Measurements from ENCODE around the gene PSMD2. TPM values are rescaled to one million over a fixed set of nuclear protein-coding genes. Genes with fewer than 3 reads are reported as not detected.

Gene PSMD2
- polyA plus RNA-seq, 3 donors, result 138 to 186 (median 167) TPM

- H4K20me1 ChIP-seq (ENCODE audit: insufficient read depth, low read length), result peaks cover 1% of the 10 kb centered on the region
- peaks cover 14% of the 10 kb centered on the region for H3K79me2 ChIP-seq (ENCODE audit: insufficient read depth, low read length)
- Mint-ChIP-seq H3K27me3 (ENCODE audit: low read depth in 3 of 3) (peaks cover 0 to 3% (median 0%) of the 10 kb centered on the region in 3 donors), H3K36me3 (peaks cover 8 to 11% of the 10 kb centered on the region in 2 donors), H3K4me1 (peaks cover 11% of the 10 kb centered on the region), H3K27ac (peak overlapping the region in 4 of 7 donors; percentile 6 to 96 (median 60)), H3K4me3 (peak overlapping the region; percentile 88 to 90), H3K9me3 (no peaks in the 10 kb centered on the region)
- H3K4me3 ChIP-seq (replicated peaks in 1 of 3; ENCODE audit: low read depth in 2 of 3, low read length in 3 of 3), result peak overlapping the region; percentile 85 to 88 (median 87)
- no peaks in the 10 kb centered on the region for H3K9me3 ChIP-seq (replicated peaks in 1 of 2; ENCODE audit: control insufficient read depth in 1 of 2, insufficient read depth in 1 of 2, low read length in 2 of 2)
- peak; percentile 87 for TF ChIP-seq CTCF (IDR thresholded peaks at IDR 0.05)
- under 1% methylated on average over 15 of the region's 20 CpGs for WGBS (ENCODE audit: insufficient coverage)
- peaks cover 15 to 24% of the 10 kb centered on the region in 2 donors for H3K4me1 ChIP-seq (ENCODE audit: control insufficient read depth in 1 of 2, insufficient read depth in 2 of 2, low read length in 2 of 2)
- H3K36me3 ChIP-seq (replicated peaks in 1 of 2; ENCODE audit: control insufficient read depth in 1 of 2, insufficient read depth in 2 of 2, low read length in 2 of 2), result peaks cover 4 to 9% of the 10 kb centered on the region in 2 donors
- no peaks in the 10 kb centered on the region for H3K27me3 ChIP-seq (ENCODE audit: control insufficient read depth in 2 of 2, insufficient read depth in 2 of 2, low read length in 2 of 2)
- intact Hi-C loops (cut with micrococcal nuclease), result loop anchor here in 1 of 2 donors (5.0 to 10.0 kb wide), 2 partner anchors 47 to 355 kb away; partner anchors contain the start of gene PSMD2
- H3K27ac ChIP-seq (ENCODE audit: low read depth in 1 of 2, low read length in 2 of 2), result peak overlapping the region in 1 of 2 donors; percentile 87
- H3K4me2 ChIP-seq (replicated peaks; ENCODE audit: extremely low read depth, low read length, poor library complexity, severe bottlenecking), result peak overlapping the region; percentile 93
- H3K9ac ChIP-seq (ENCODE audit: insufficient read depth, low read length, poor library complexity, severe bottlenecking), result peak overlapping the region; percentile 78
- DNase-seq, result peak; percentile 81 to 88 (median 83)
- peak overlapping the region; percentile 100 for H2AFZ ChIP-seq (ENCODE audit: insufficient read depth, low read depth, low read length, poor library complexity, severe bottlenecking)
These were observed 48.7 kb upstream of the PSMD2 start for GRCh38 chr3:184250167-184250828.

GRCh38 chr3:184255291-184256039 lies 43.6 kb upstream of the PSMD2 start:
- H3K4me1 Mint-ChIP-seq, result peaks cover 8% of the 10 kb centered on the region

More at GRCh38 chr3:184255291-184256039, 43.6 kb upstream of the PSMD2 start:
- H3K4me3 Mint-ChIP-seq, result no peak overlapping the region
- H3K36me3 ChIP-seq (replicated peaks in 1 of 2; ENCODE audit: control insufficient read depth in 1 of 2, insufficient read depth in 2 of 2, low read length in 2 of 2), result peaks cover 0 to 8% of the 10 kb centered on the region in 2 donors
- H3K9me3 Mint-ChIP-seq, result peaks cover 0 to 15% (median 8%) of the 10 kb centered on the region in 7 donors
- peaks cover 13% of the 10 kb centered on the region for H4K20me1 ChIP-seq (ENCODE audit: insufficient read depth, low read length)
- no peak overlapping the region for H3K4me2 ChIP-seq (replicated peaks; ENCODE audit: extremely low read depth, low read length, poor library complexity, severe bottlenecking)
- no peak overlapping the region for H3K27ac Mint-ChIP-seq
- no peak overlapping the region for H3K9ac ChIP-seq (ENCODE audit: insufficient read depth, low read length, poor library complexity, severe bottlenecking)
- H3K4me3 ChIP-seq (replicated peaks in 1 of 3; ENCODE audit: low read depth in 2 of 3, low read length in 3 of 3), result no peak overlapping the region
- H3K9me3 ChIP-seq (replicated peaks in 1 of 2; ENCODE audit: control insufficient read depth in 1 of 2, insufficient read depth in 1 of 2, low read length in 2 of 2), result peaks cover 0 to 4% of the 10 kb centered on the region in 2 donors
- intact Hi-C loops (cut with micrococcal nuclease), result loop anchor here in 1 of 2 donors (10.0 kb wide), 1 partner anchor 361 kb away; no protein-coding TSS in a partner anchor
- H3K36me3 Mint-ChIP-seq, result peaks cover 21 to 27% of the 10 kb centered on the region in 2 donors
- peaks cover 16 to 23% (median 21%) of the 10 kb centered on the region in 3 donors for H3K27me3 Mint-ChIP-seq (ENCODE audit: low read depth in 3 of 3)
- peaks cover 10 to 18% of the 10 kb centered on the region in 2 donors for H3K27me3 ChIP-seq (ENCODE audit: control insufficient read depth in 2 of 2, insufficient read depth in 2 of 2, low read length in 2 of 2)
- H3K4me1 ChIP-seq (ENCODE audit: control insufficient read depth in 1 of 2, insufficient read depth in 2 of 2, low read length in 2 of 2), result peaks cover 5% of the 10 kb centered on the region in 2 donors
- TF ChIP-seq CTCF (IDR thresholded peaks at IDR 0.05), result no peak
- no peak overlapping the region for H3K27ac ChIP-seq (ENCODE audit: low read depth in 1 of 2, low read length in 2 of 2)
- no peak for DNase-seq
- H3K79me2 ChIP-seq (ENCODE audit: insufficient read depth, low read length), result no peaks in the 10 kb centered on the region
- H2AFZ ChIP-seq (ENCODE audit: insufficient read depth, low read depth, low read length, poor library complexity, severe bottlenecking), result no peak overlapping the region
- 100% methylated on average over 2 of the region's 3 CpGs for WGBS (ENCODE audit: insufficient coverage)
